Measurements from ENCODE around the gene C1S.
"Not testable (repeated sequence)": the region's sequence is repeated elsewhere in the genome, so short reads cannot be mapped to it uniquely, and the experiment has no call there.

The C1S gene

GRCh38 chr12:7047306-7047705, 13.2 kb upstream of the C1S start:
- DNase-seq, result no peak

- DNase-seq, result not testable (repeated sequence)
Measured at GRCh38 chr12:7049445-7049951, 11.0 kb upstream of the C1S start.

- DNase-seq, result not testable (repeated sequence)
Measured at GRCh38 chr12:7049973-7050372, 10.5 kb upstream of the C1S start.

- no peak for DNase-seq
Measured at GRCh38 chr12:7054925-7055324, 5.6 kb upstream of the C1S start.

- DNase-seq, result not testable (repeated sequence)
Measured at GRCh38 chr12:7055736-7056135, 4.8 kb upstream of the C1S start.

GRCh38 chr12:7058163-7058845, 2.2 kb upstream of the C1S start:
- DNase-seq, result no peak

GRCh38 chr12:7058850-7059395, 1.6 kb upstream of the C1S start:
- no peak for DNase-seq

GRCh38 chr12:7059780-7060179, 738 bp upstream of the C1S start:
- no peak for DNase-seq

GRCh38 chr12:7061138-7061537, 620 bp downstream of the C1S start:
- no peak for DNase-seq

GRCh38 chr12:7061596-7061995, 1.1 kb downstream of the C1S start:
- no peak for DNase-seq

GRCh38 chr12:7064516-7064915, 4.0 kb downstream of the C1S start:
- no peak for DNase-seq

GRCh38 chr12:7065073-7065623, 4.6 kb downstream of the C1S start:
- DNase-seq, result no peak

GRCh38 chr12:7066596-7066995, 6.1 kb downstream of the C1S start:
- no peak for DNase-seq

- no peak for DNase-seq
Measured at GRCh38 chr12:7067096-7067495, 6.6 kb downstream of the C1S start.

- no peak for DNase-seq
Measured at GRCh38 chr12:7068240-7068993, 7.9 kb downstream of the C1S start.

- DNase-seq, result no peak
Measured at GRCh38 chr12:7068994-7069346, 8.5 kb downstream of the C1S start.

GRCh38 chr12:7069386-7069785, 8.9 kb downstream of the C1S start:
- no peak for DNase-seq

GRCh38 chr12:7072035-7072434, 11.5 kb downstream of the C1S start:
- DNase-seq, result no peak

- no peak for DNase-seq
Measured at GRCh38 chr12:7072554-7072953, 12.0 kb downstream of the C1S start.

GRCh38 chr12:7073946-7074345, 13.4 kb downstream of the C1S start:
- DNase-seq, result no peak

- no peak for DNase-seq
Measured at GRCh38 chr12:7075518-7075917, 15.0 kb downstream of the C1S start.

GRCh38 chr12:7075939-7076338, 15.4 kb downstream of the C1S start:
- DNase-seq, result no peak

- DNase-seq, result no peak
Measured at GRCh38 chr12:7076493-7076892, 16.0 kb downstream of the C1S start.

GRCh38 chr12:7078163-7078562, 17.6 kb downstream of the C1S start:
- no peak for DNase-seq

Data from NCI-H1105 treated with DMSO at 0.1 percent for 48 hours (cell line).